Panc1 (cell line): ENCODE measurements around the gene UBE2Q1.

ENCODE experiments used
- POLR2AphosphoS5 ChIP-seq: IDR thresholded peaks from 2 replicates; pipeline ENCODE4 v1.6.1; 2012; ENCODE audit warnings: mild to moderate bottlenecking, low read depth, low read length, moderate library complexity
- TF ChIP-seq, protein P1 (sequence below): fragments of 450-650 bp; IDR thresholded peaks from 2 replicates; pipeline ENCODE4 v1.5.1; 2017; ENCODE audit warnings: mild to moderate bottlenecking
- TF ChIP-seq, protein P2 (sequence below), 2 experiments: IDR thresholded peaks; 2 replicates each; pipeline ENCODE4 v1.6.1; 2011 to 2012; ENCODE audit warnings: low read depth in 2 of 2, control low read depth in 1 of 2, low read length in 1 of 2, mild to moderate bottlenecking in 1 of 2, moderate library complexity in 1 of 2; ENCODE audit not compliant: insufficient read depth in 1 of 2

- TF ChIP-seq, protein P1, sequence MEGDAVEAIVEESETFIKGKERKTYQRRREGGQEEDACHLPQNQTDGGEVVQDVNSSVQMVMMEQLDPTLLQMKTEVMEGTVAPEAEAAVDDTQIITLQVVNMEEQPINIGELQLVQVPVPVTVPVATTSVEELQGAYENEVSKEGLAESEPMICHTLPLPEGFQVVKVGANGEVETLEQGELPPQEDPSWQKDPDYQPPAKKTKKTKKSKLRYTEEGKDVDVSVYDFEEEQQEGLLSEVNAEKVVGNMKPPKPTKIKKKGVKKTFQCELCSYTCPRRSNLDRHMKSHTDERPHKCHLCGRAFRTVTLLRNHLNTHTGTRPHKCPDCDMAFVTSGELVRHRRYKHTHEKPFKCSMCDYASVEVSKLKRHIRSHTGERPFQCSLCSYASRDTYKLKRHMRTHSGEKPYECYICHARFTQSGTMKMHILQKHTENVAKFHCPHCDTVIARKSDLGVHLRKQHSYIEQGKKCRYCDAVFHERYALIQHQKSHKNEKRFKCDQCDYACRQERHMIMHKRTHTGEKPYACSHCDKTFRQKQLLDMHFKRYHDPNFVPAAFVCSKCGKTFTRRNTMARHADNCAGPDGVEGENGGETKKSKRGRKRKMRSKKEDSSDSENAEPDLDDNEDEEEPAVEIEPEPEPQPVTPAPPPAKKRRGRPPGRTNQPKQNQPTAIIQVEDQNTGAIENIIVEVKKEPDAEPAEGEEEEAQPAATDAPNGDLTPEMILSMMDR, result no peak
- TF ChIP-seq, protein P2, sequence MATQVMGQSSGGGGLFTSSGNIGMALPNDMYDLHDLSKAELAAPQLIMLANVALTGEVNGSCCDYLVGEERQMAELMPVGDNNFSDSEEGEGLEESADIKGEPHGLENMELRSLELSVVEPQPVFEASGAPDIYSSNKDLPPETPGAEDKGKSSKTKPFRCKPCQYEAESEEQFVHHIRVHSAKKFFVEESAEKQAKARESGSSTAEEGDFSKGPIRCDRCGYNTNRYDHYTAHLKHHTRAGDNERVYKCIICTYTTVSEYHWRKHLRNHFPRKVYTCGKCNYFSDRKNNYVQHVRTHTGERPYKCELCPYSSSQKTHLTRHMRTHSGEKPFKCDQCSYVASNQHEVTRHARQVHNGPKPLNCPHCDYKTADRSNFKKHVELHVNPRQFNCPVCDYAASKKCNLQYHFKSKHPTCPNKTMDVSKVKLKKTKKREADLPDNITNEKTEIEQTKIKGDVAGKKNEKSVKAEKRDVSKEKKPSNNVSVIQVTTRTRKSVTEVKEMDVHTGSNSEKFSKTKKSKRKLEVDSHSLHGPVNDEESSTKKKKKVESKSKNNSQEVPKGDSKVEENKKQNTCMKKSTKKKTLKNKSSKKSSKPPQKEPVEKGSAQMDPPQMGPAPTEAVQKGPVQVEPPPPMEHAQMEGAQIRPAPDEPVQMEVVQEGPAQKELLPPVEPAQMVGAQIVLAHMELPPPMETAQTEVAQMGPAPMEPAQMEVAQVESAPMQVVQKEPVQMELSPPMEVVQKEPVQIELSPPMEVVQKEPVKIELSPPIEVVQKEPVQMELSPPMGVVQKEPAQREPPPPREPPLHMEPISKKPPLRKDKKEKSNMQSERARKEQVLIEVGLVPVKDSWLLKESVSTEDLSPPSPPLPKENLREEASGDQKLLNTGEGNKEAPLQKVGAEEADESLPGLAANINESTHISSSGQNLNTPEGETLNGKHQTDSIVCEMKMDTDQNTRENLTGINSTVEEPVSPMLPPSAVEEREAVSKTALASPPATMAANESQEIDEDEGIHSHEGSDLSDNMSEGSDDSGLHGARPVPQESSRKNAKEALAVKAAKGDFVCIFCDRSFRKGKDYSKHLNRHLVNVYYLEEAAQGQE (IDR thresholded peaks at IDR 0.05; ENCODE audit: insufficient read depth in 1 of 2, low read depth in 2 of 2, low read length in 1 of 2), result no peak
- TF ChIP-seq POLR2AphosphoS5, result no peak
Measured at GRCh38 chr1:154594811-154595210, 36.3 kb upstream of the UBE2Q1 start.
